HG03108 (cell line): Measurements from ENCODE around the gene YTHDF1.
"Not testable (repeated sequence)": the region's sequence is repeated elsewhere in the genome, so short reads cannot be mapped to it uniquely, and the experiment has no call there.

Source experiments
- ATAC-seq: cut with Tn5 transposase; IDR thresholded peaks from one replicate; pipeline ENCODE4 v1.9.1; 2021; ENCODE audit warnings: moderate library complexity; ENCODE audit not compliant: unreplicated experiment

Gene YTHDF1

DNA sequence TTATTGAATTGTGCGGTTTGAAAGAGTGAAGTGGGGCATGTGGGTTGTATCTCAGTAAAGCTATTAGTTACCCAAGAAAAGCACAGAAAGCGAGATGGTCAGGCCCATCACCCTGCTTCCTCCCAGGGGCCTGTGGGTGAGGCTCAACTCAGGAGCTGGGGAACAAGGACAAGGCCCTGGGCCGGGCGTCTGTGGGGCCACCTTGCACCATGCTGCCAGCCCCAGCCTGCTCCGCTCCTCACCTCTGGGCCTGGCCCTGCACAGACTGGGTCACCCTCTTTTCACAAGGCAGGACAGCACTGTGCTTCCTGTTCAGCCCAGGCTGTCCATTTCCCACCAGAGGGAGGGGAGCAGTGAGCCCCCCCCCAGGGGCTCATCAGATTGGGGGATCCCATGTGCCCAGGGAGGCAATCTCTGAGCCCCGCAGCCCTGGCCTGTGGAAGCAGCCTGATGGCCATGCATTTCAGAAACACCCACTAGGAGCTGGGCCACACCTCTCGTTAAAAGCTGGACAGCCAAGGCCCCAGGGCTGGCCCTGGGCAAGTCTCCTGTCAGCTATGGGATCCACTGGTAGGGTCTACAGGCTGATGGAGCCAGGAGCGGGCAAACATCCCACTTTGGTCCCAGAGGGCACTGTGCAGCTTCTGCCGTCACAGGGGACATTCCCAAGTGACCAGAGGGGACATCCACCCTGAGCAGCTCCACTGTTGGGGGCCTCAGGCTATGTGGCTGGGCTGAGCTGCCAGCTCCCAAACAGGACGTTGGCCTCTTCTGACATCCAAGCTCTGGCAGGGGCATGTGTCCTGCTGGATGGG lies 55.9 kb downstream of the YTHDF1 start:
- no peak for ATAC-seq

DNA sequence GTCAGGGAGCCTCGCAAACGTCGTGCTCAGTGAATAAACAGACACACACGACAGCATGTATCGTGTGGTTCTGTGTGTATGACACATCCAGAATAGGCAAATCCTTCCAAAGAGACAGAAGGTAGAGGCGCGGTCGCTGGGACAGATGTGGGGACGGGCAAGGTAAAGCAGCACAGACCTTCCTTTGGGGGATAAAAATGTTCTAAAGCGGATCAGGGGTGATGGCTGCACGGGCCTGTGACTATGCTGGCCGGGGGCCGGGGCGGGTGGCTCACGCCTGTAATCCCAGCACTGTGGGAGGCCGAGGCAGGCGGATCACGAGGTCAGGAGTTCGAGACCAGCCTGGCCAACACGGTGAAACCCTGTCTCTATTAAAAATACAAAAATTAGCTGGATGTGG lies 56.7 kb downstream of the YTHDF1 start:
- not testable (repeated sequence) for ATAC-seq

DNA sequence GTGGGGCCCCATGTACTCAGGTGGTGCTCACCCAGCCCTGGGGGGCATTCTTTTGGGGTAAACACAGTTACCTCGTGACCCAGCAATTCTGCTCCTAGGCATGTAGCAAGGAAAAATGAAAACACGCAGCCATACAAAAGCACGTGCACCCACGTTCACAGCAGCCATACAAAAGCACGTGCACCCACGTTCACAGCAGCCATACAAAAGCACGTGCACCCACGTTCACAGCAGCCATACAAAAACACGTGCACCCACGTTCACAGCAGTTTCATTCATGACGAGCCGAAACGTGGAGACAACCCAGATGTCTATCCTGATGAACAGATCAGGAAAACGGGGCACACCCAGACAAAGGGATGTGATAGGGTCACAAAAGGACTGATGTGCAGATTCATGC lies 57.1 kb downstream of the YTHDF1 start:
- ATAC-seq, result no peak

DNA sequence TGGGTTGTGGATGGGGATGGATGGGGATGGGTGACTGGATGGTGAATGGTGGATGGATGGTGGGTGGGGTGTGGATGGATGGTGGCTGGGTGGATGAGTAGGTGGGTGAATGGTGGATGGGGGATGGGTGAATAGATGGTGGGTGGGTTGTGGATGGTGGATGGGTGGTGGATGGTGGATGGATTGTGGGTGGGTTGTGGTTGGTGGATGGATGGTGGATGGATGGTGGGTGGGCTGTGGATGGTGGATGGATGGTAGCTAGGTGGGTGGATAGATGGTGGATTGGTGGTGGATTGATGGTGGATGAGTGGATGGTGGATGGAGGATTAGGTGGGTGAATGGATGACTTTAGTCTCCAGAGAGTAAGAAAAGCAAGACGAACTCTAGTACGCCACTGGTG lies 57.6 kb downstream of the YTHDF1 start:
- ATAC-seq, result no peak

GRCh38 chr20:63157431-63157830 lies 58.5 kb downstream of the YTHDF1 start:
- ATAC-seq, result not testable (repeated sequence)

- ATAC-seq, result no peak
Measured at GRCh38 chr20:63156221-63156671, 59.7 kb downstream of the YTHDF1 start.

- no peak for ATAC-seq
Measured at GRCh38 chr20:63155266-63156165, 60.4 kb downstream of the YTHDF1 start.

DNA sequence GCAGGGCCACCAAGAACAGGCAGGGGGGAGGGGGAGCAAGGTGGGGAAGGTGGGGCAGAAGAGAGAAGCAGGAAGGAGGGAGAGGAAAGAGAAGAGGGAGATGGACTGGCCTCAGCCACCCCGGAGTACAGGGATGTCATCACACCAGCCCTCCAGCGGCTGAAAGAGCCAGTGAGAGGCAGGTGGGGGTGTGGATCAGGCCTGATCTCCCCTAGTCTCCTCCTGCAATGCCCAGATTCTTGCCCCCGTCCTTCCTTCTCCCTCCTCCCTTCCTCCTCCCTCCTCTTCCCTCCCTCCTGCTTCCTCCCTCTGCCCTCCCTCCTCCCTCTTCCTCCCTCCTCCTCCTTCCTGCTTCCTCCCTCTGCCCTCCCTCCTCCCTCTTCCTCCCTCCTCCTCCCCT lies 61.5 kb downstream of the YTHDF1 start:
- ATAC-seq, result no peak

DNA sequence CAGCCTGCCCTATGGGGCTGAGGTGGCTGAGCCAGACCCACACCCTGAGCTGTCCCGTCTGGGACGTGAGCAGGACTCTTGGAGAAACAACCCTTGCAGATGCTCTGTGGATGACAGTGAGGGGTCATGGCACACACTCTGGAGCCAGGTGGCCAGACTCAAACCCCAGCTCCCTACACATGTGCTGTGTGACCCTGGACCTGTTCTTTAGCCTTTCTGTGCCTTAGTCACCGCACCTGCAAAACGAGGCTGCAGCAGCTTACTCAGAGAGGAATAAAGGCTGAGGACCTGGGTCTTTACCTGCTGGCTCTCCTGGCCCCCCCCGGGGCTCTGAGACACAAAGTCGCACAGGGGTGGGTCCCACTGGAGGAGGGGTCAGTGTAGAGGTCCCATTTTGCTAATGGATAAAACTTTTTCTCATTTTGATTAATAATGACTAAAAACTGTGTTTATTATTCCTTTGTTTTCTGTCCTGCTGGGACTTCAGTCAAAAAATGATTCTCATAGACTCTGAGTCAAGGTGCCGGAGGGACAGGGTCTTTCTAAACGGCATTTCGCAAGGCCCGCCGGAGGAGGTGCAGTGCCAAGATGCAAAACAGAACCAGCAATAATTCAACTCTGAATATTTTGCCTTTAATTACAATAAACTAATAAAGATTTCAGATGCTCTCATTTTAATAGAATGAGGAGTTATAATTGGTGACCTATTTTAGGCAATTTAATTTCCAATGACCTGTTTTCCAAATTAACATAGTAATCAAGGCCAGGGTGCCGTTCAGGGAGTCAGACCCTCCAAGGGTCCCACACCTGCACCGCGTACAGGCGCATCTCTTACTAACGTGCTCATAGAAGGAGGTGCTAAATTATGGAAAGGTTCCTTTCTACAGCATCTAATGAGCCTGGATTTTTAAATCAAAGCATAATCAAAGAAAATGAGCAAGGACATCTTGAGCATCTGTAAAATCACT lies 62.4 kb downstream of the YTHDF1 start:
- no peak for ATAC-seq

- ATAC-seq, result no peak
Measured at GRCh38 chr20:63152322-63153253, 63.3 kb downstream of the YTHDF1 start.

DNA sequence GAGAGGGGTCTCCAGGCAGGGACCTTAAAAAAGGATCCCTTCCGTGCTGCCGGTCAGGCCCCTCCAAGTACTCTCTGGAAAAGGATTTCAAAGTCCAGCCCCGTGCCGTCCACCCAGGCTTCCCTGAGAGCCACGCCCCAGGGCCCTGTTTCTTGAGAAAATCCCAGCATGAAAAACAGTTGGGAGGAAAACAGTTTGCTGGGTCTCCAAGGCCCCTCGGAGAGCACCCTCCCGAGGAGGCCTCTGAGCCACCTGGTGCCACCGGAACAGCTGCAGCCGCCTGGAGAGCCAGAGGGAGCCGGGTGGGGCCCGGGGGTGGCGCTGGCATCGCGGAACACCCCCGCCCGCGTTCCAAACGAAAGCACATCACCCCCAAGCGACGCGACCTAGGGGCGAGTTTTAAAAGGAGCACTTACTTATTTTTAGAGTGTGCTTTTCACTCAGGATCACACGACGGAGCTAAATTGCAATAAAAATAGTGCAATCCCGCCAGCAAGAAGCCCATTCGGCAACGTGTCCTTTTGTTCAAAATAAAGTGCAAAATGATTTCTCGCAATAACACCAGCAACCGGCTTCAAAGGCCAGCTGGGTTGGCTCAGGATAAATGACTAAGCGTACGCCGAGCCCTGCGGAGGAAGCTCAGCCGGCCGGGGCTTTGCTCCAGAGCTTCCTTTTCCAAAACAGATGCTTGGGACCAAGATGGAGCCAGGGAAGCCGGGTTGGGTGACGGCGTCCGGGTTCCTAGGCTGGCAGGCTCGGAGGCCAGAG lies 64.2 kb downstream of the YTHDF1 start:
- no peak for ATAC-seq

- ATAC-seq, result no peak
Measured at GRCh38 chr20:63150911-63151531, 64.9 kb downstream of the YTHDF1 start.

- no peak for ATAC-seq
Measured at GRCh38 chr20:63150391-63150898, 65.5 kb downstream of the YTHDF1 start.

- ATAC-seq, result no peak
Measured at GRCh38 chr20:63149531-63150192, 66.3 kb downstream of the YTHDF1 start.

DNA sequence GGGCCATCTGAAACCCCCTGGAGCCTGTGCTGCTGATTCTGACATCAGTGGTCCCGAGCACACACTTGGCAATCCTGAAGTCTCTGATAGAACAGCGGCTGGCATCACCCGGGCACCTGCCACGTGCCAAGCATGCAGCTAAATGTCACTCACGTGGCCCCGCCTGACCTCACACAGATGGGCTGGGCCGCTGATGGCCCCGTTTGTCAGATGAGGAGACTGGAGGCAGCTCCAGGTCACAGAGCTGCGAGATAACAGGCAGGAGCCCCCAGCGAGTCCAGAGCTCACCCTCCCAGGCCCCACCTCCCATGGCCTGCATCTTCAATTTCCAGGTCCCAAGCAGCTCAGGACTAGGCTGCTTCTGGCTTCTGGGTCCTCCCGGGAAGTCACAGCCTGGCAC lies 67.2 kb downstream of the YTHDF1 start:
- no peak for ATAC-seq

DNA sequence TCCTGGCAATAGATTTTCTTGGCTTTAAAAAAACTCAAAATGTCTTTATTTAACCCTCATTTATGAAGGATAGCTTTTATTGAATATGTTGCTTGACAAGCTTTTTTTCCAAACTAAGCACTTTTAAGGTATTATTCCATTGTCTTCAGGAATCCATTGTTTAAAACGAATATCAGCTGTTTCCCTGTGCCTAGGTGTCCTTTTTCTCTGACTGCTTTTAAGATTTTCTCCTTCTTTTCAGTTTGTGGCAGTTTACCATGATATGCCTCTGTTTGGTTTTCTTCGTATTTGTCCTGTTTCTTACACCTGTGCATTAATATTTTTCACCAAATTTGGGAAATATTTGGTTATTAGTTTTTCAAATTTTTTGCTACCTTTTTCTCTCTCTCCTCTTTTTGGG lies 68.4 kb downstream of the YTHDF1 start:
- no peak for ATAC-seq
